ENCODE data around the gene NUDT16. TPM values are rescaled to one million over a fixed set of nuclear protein-coding genes. Genes with fewer than 3 reads are reported as not detected.

NUDT16 gene
- total and polyA plus RNA-seq, 2 of the 8 experiments (the other 6 are each of a cell fraction or from before 2014, with no cell fraction given) = 8.5 to 19.1 TPM

DNA sequence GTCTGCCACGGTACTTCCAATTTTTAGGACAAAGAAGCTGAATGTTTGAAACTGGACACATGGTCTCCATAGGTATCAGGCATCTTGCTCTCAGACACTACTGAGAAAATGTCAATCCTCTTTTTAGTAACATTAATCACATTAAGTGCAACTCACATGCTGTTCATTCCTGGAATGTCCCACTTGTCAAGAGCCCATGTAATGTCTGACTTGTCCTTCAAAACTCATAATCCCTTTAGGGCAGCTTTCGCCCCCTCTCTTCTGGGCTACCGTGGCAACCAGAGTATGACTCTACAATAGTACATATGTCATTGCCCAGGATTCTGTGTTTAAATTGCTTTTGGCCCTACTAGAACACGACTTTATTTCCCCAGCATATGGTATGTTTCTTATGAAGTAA is 12.3 kb downstream of the NUDT16 start:
- Histone ChIP-seq H3K27ac (ENCODE audit: low read depth, low read length) (no peak overlapping the region), H3K23me2 (ENCODE audit: low read depth, low read length) (no peaks in the 10 kb centered on the region), H3K9me3 (ENCODE audit: insufficient read depth in 2 of 2, low read depth in 1 of 2, low read length in 1 of 2) (no peaks in the 10 kb centered on the region), H3K4me2 (ENCODE audit: insufficient read depth in 1 of 2, low read depth in 2 of 2, low read length in 2 of 2) (no peak overlapping the region), H3K23ac (ENCODE audit: insufficient read length) (no peak overlapping the region), H4K8ac (ENCODE audit: extremely low read depth, insufficient read depth, low read length) (no peak overlapping the region), H3K79me1 (ENCODE audit: low read depth, low read length) (no peaks in the 10 kb centered on the region), H3K27me3 (replicated peaks in 1 of 4; ENCODE audit: control insufficient read depth in 3 of 4, extremely low read depth in 1 of 4, insufficient read depth in 3 of 4, low read length in 3 of 4) (no peaks in the 10 kb centered on the region), H2AK5ac (ENCODE audit: low read depth, low read length) (no peak overlapping the region), H3K4ac (replicated peaks; ENCODE audit: insufficient read length, low read depth, low read length) (no peak overlapping the region), H2BK20ac (ENCODE audit: low read length) (no peak overlapping the region), H3K36me3 (ENCODE audit: control insufficient read depth in 2 of 4, insufficient read depth in 4 of 4, low read length in 3 of 4) (no peaks in the 10 kb centered on the region), H4K5ac (ENCODE audit: insufficient read length, low read depth, low read length) (no peak overlapping the region), H2AFZ (ENCODE audit: low read length) (no peak overlapping the region), H3K18ac (ENCODE audit: extremely low read depth, low read length) (no peak overlapping the region), H3K9ac (replicated peaks in 1 of 4; ENCODE audit: extremely low read depth in 1 of 4, low read depth in 3 of 4, low read length in 3 of 4) (no peak overlapping the region), H3K4me3 (ENCODE audit: extremely low read depth in 1 of 4, insufficient read depth in 2 of 4, low read depth in 3 of 4, low read length in 4 of 4) (no peak overlapping the region), H2BK120ac (replicated peaks; ENCODE audit: low read depth, low read length) (no peak overlapping the region), H2BK5ac (ENCODE audit: low read depth, low read length) (no peak overlapping the region), H3K14ac (ENCODE audit: insufficient read length) (no peak overlapping the region), H3K79me2 (ENCODE audit: control insufficient read depth in 1 of 2, insufficient read depth in 2 of 2, low read length in 2 of 2) (no peaks in the 10 kb centered on the region), H3K4me1 (replicated peaks in 1 of 4; ENCODE audit: control insufficient read depth in 3 of 4, insufficient read depth in 4 of 4, low read length in 3 of 4) (no peaks in the 10 kb centered on the region), H4K20me1 (replicated peaks in 1 of 2; ENCODE audit: control insufficient read depth in 1 of 2, insufficient read depth in 2 of 2, low read length in 2 of 2) (no peaks in the 10 kb centered on the region), H4K91ac (replicated peaks; ENCODE audit: insufficient read length, low read length) (no peak overlapping the region), H2BK12ac (ENCODE audit: low read depth, low read length) (no peak overlapping the region), H2BK15ac (ENCODE audit: low read length) (no peak overlapping the region), H3K56ac (replicated peaks; ENCODE audit: insufficient read length, low read depth, low read length) (no peak overlapping the region)
- ChIA-PET CTCF (ENCODE audit: partially characterized antibody) (no interaction called here), POLR2A (ENCODE audit: partially characterized antibody) (interaction anchor here (1.1 kb wide), 1 partner anchor 12 kb away, joined by 3 read pairs; the partner anchor contains the start of gene NUDT16)
- no peak for DNase-seq (ENCODE audit: low read depth in 1 of 2, low spot score in 2 of 2)
- FAIRE-seq = no peak
- 81% methylated on average over 4 of the region's 4 CpGs; no CpG with 5 or more reads in 1 of the 2 experiments for WGBS, 2 experiments (ENCODE audit: extremely low coverage in 1 of 2, insufficient coverage in 1 of 2, insufficient read length in 1 of 2, insufficient replicate concordance in 2 of 2, low coverage in 1 of 2, low lambda C conversion rate in 2 of 2, missing lambda C conversion rate in 1 of 2)
- TF ChIP-seq TAF1 (IDR thresholded peaks at IDR 0.05; ENCODE audit: low read depth, low read length) (no peak), TEAD4 (IDR thresholded peaks at IDR 0.05; ENCODE audit: low read depth, low read length) (no peak), EZH2 (IDR thresholded peaks at IDR 0.05; ENCODE audit: low read depth, low read length, severe bottlenecking) (no peak), SP4 (IDR thresholded peaks at IDR 0.05; ENCODE audit: low read length) (no peak), BCL11A (IDR thresholded peaks at IDR 0.05; ENCODE audit: low read depth in 2 of 2, low read length in 2 of 2) (no peak), TBP (IDR thresholded peaks at IDR 0.05; ENCODE audit: low read depth, low read length) (no peak), BRCA1 (IDR thresholded peaks at IDR 0.05; ENCODE audit: low read depth, low read length) (no peak), HDAC6 (IDR thresholded peaks at IDR 0.05; ENCODE audit: low read depth, low read length) (no peak), RFX5 (IDR thresholded peaks at IDR 0.05; ENCODE audit: borderline replicate concordance, low read depth, low read length) (no peak), ZNF274 (IDR thresholded peaks at IDR 0.05; ENCODE audit: borderline replicate concordance, extremely low read depth, low read length) (no peak), RBBP5 (IDR thresholded peaks at IDR 0.05; ENCODE audit: borderline replicate concordance, low read depth, low read length) (no peak), GABPA (IDR thresholded peaks at IDR 0.05; ENCODE audit: borderline replicate concordance, insufficient read depth, low read length) (no peak), CEBPB (IDR thresholded peaks at IDR 0.05; ENCODE audit: low read depth, low read length) (no peak), TCF12 (IDR thresholded peaks at IDR 0.05; ENCODE audit: low read depth, low read length) (no peak), KDM4A (IDR thresholded peaks at IDR 0.05; ENCODE audit: low read depth, low read length, severe bottlenecking) (no peak), GTF2F1 (IDR thresholded peaks at IDR 0.05; ENCODE audit: borderline replicate concordance, low read depth, low read length) (no peak)
